ENCODE data around the gene CNTNAP5. TPM values are rescaled to one million over a fixed set of nuclear protein-coding genes. Genes with fewer than 3 reads are reported as not detected.

The CNTNAP5 gene
- total RNA-seq, 1 experiment from 2014 or later = 0.48 TPM

- Histone ChIP-seq H2AK5ac (ENCODE audit: insufficient read length, low read length) (no peak overlapping the region), H3T11ph (ENCODE audit: low read length) (no peak overlapping the region), H3K4ac (ENCODE audit: low read depth, low read length) (no peak overlapping the region), H3K9ac (ENCODE audit: extremely low read depth, insufficient read length, low read length) (no peak overlapping the region), H2BK120ac (ENCODE audit: low read depth, low read length, poor library complexity, severe bottlenecking) (no peak overlapping the region), H2BK20ac (ENCODE audit: low read depth, low read length, poor library complexity, severe bottlenecking) (no peak overlapping the region), H4K5ac (ENCODE audit: insufficient read length, low read depth, low read length) (no peak overlapping the region), H3K9me3 (ENCODE audit: control insufficient read depth, low read depth, low read length) (no peaks in the 10 kb centered on the region), H3K27me3 (ENCODE audit: insufficient read depth, low read length) (no peaks in the 10 kb centered on the region), H3K27ac (ENCODE audit: insufficient read length, low read depth, low read length) (no peak overlapping the region), H3K79me2 (ENCODE audit: insufficient read depth, low read length) (no peaks in the 10 kb centered on the region), H4K8ac (replicated peaks; ENCODE audit: insufficient read length, low read depth, low read length) (no peak overlapping the region), H3K23me2 (ENCODE audit: insufficient read length, low read depth, low read length, poor library complexity, severe bottlenecking) (no peaks in the 10 kb centered on the region), H2BK5ac (ENCODE audit: insufficient read length, low read length) (no peak overlapping the region), H3K4me1 (ENCODE audit: insufficient read depth, low read length) (no peaks in the 10 kb centered on the region), H3K79me1 (ENCODE audit: insufficient read depth, low read depth, low read length, poor library complexity, severe bottlenecking) (no peaks in the 10 kb centered on the region), H2AFZ (ENCODE audit: low read length) (no peak overlapping the region), H3K23ac (ENCODE audit: insufficient read length, low read depth, low read length) (no peak overlapping the region), H3K56ac (ENCODE audit: insufficient read length, low read depth, low read length) (no peak overlapping the region), H2BK12ac (ENCODE audit: insufficient read length, low read depth, low read length) (no peak overlapping the region), H3K18ac (ENCODE audit: insufficient read length, low read depth, low read length) (no peak overlapping the region), H2BK15ac (ENCODE audit: low read depth, low read length) (no peak overlapping the region), H3K4me2 (ENCODE audit: insufficient read depth, insufficient read length, low read length) (no peak overlapping the region), H4K91ac (ENCODE audit: insufficient read length, low read depth, low read length) (no peak overlapping the region), H3K14ac (ENCODE audit: insufficient read depth, low read length) (no peak overlapping the region), H4K20me1 (ENCODE audit: control insufficient read depth, insufficient read depth, insufficient read length) (no peaks in the 10 kb centered on the region)
- no CpG with 5 or more reads among the region's 3 CpGs for WGBS (ENCODE audit: extremely low coverage, insufficient read length, low lambda C conversion rate)
- no peak overlapping the region for H3K4me3 Mint-ChIP-seq
- H3K4me1 Mint-ChIP-seq = no peaks in the 10 kb centered on the region
- no peaks in the 10 kb centered on the region for H3K27me3 Mint-ChIP-seq (ENCODE audit: low read depth)
- H3K27ac Mint-ChIP-seq = no peak overlapping the region
- H3K36me3 Mint-ChIP-seq (ENCODE audit: insufficient read depth in 1 of 3, low read depth in 3 of 3) = no peaks in the 10 kb centered on the region; a peak in 2 of 7 replicates
- TF ChIP-seq CTCF (conservative IDR thresholded peaks at IDR 0.05) = no peak
- H3K9me3 Mint-ChIP-seq = no peaks in the 10 kb centered on the region
- no peak for DNase-seq
These were observed 7.7 kb downstream of the CNTNAP5 start for GRCh38 chr2:124032799-124033198.
